ENCODE data around the gene MRPL28.

DNA sequence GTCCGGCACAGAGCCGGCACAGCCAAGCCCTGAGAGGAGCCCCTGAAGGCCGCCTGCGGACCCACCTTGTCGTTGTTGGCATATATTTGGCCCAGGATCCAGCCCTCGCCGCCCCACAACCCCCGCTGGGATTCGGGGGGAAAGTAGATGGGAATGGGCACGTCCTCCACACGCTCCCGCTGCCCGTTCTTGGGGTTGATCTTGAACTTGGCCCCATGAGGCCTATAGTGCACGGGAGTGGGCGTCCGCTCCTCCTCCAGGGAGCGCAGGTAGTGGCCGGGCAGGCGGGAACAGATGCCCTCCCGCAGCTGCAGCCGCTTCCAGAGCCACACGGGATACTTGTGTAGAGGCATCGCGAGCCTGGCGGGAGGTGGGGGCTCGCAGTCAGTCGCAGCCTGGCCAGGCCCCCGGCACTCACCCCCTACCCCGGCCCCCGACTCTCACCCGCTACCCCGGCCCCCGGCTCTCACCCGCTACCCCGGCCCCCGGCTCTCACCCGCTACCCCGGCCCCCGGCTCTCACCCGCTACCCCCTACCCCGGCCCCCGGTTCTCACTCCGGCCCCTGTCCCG lies 387 bp downstream of the MRPL28 start:
- TF ChIP-seq, protein P1, sequence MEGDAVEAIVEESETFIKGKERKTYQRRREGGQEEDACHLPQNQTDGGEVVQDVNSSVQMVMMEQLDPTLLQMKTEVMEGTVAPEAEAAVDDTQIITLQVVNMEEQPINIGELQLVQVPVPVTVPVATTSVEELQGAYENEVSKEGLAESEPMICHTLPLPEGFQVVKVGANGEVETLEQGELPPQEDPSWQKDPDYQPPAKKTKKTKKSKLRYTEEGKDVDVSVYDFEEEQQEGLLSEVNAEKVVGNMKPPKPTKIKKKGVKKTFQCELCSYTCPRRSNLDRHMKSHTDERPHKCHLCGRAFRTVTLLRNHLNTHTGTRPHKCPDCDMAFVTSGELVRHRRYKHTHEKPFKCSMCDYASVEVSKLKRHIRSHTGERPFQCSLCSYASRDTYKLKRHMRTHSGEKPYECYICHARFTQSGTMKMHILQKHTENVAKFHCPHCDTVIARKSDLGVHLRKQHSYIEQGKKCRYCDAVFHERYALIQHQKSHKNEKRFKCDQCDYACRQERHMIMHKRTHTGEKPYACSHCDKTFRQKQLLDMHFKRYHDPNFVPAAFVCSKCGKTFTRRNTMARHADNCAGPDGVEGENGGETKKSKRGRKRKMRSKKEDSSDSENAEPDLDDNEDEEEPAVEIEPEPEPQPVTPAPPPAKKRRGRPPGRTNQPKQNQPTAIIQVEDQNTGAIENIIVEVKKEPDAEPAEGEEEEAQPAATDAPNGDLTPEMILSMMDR (IDR thresholded peaks at IDR 0.05) = no peak
- no peak for TF ChIP-seq POLR2A (IDR thresholded peaks at IDR 0.05)
